GM23338 (cell line): ENCODE measurements around the gene ADRA2B. TPM values are rescaled to one million over a fixed set of nuclear protein-coding genes. Genes with fewer than 3 reads are reported as not detected.

Source experiments
- ATAC-seq: fragments of 200-7000 bp; cut with Tn5 transposase; 3 replicates; pipeline ENCODE4 v1.9.1; 2020
- DNase-seq: peaks from one replicate; pipeline ENCODE4 v3.0.0-alpha.2; 2015; ENCODE audit warnings: low spot score
- H2AFZ ChIP-seq: fragments of 200-600 bp; sonication (generic); 2 replicates; pipeline ENCODE4 v1.8.0; 2016; ENCODE audit warnings: antibody characterized with exemption, mild to moderate bottlenecking, moderate library complexity
- H3F3A ChIP-seq: fragments of 200-600 bp; sonication (generic); replicated peaks from 2 replicates; pipeline ENCODE4 v1.8.0; 2017; ENCODE audit warnings: antibody characterized with exemption, mixed run types, low read depth
- H3K27ac ChIP-seq: fragments of 200-600 bp; sonication (generic); 2 replicates; pipeline ENCODE4 v1.6.1; 2016; ENCODE audit warnings: low read depth
- H3K27me3 ChIP-seq: fragments of 200-600 bp; sonication (generic); 2 replicates; pipeline ENCODE4 v1.8.0; 2016; ENCODE audit warnings: mild to moderate bottlenecking, mixed run types, moderate library complexity; ENCODE audit not compliant: insufficient read depth
- H3K36me3 ChIP-seq: fragments of 200-600 bp; sonication (generic); 2 replicates; pipeline ENCODE4 v1.8.0; 2016; ENCODE audit warnings: mild to moderate bottlenecking; ENCODE audit not compliant: insufficient read depth
- H3K4me1 ChIP-seq: fragments of 200-600 bp; sonication (generic); 2 replicates; pipeline ENCODE4 v1.8.0; 2016; ENCODE audit warnings: mild to moderate bottlenecking, moderate library complexity; ENCODE audit not compliant: insufficient read depth
- H3K4me2 ChIP-seq: fragments of 200-600 bp; sonication (generic); 2 replicates; pipeline ENCODE4 v1.7.1; 2017; ENCODE audit warnings: mixed run types
- H3K4me3 ChIP-seq: fragments of 200-600 bp; sonication (generic); 2 replicates; pipeline ENCODE4 v1.6.1; 2016; ENCODE audit warnings: mixed run types
- H3K79me2 ChIP-seq: fragments of 200-600 bp; sonication (generic); replicated peaks from 2 replicates; pipeline ENCODE4 v1.8.0; 2017; ENCODE audit warnings: mild to moderate bottlenecking; ENCODE audit not compliant: insufficient read depth
- H3K9me2 ChIP-seq: fragments of 200-600 bp; sonication (generic); 2 replicates; pipeline ENCODE4 v1.8.0; 2017; ENCODE audit not compliant: insufficient read depth
- H4K20me1 ChIP-seq: fragments of 200-600 bp; sonication (generic); replicated peaks from 2 replicates; pipeline ENCODE4 v1.8.0; 2017; ENCODE audit warnings: mild to moderate bottlenecking; ENCODE audit not compliant: insufficient read depth
- H3K27ac Mint-ChIP-seq: 2 replicates; pipeline ENCODE4 v1.8.0; 2020; ENCODE audit warnings: inconsistent platforms, mild to moderate bottlenecking, moderate library complexity, mixed read lengths
- H3K27me3 Mint-ChIP-seq: 3 replicates; pipeline ENCODE4 v1.8.0; 2022; ENCODE audit warnings: low read depth, mild to moderate bottlenecking, moderate library complexity, mixed read lengths, inconsistent platforms; ENCODE audit not compliant: insufficient read depth, poor library complexity
- H3K36me3 Mint-ChIP-seq: 3 replicates; pipeline ENCODE4 v1.8.0; 2021; ENCODE audit warnings: low read depth, mild to moderate bottlenecking, inconsistent platforms, moderate library complexity, mixed read lengths
- H3K4me1 Mint-ChIP-seq: 3 replicates; pipeline ENCODE4 v1.8.0; 2020; ENCODE audit warnings: mild to moderate bottlenecking, inconsistent platforms, mixed read lengths
- H3K4me3 Mint-ChIP-seq: 3 replicates; pipeline ENCODE4 v1.8.0; 2021; ENCODE audit warnings: moderate library complexity, mild to moderate bottlenecking, inconsistent platforms, mixed read lengths
- H3K9me3 Mint-ChIP-seq: 3 replicates; pipeline ENCODE4 v1.8.0; 2020; ENCODE audit warnings: moderate library complexity, mild to moderate bottlenecking, inconsistent platforms, mixed read lengths
- CREB1 ChIP-seq: fragments of 250-450 bp; sonication (Bioruptor Pico); IDR thresholded peaks from 2 replicates; pipeline ENCODE4 v1.5.0; 2020; ENCODE audit warnings: low read depth, mild to moderate bottlenecking, moderate library complexity
- EZH2 ChIP-seq: fragments of 200-600 bp; sonication (generic); IDR thresholded peaks from one replicate; pipeline ENCODE4 v1.8.0; 2017; ENCODE audit warnings: antibody characterized with exemption, mild to moderate bottlenecking, low read depth; ENCODE audit not compliant: unreplicated experiment
- JUNB ChIP-seq: IDR thresholded peaks from one replicate; pipeline ENCODE4 v1.6.1; 2016; ENCODE audit warnings: antibody characterized with exemption; ENCODE audit not compliant: unreplicated experiment
- NANOG ChIP-seq: IDR thresholded peaks from 2 replicates; pipeline ENCODE4 v1.6.1; 2016; ENCODE audit warnings: antibody characterized with exemption, borderline replicate concordance
- POLR2AphosphoS5 ChIP-seq: IDR thresholded peaks from 2 replicates; pipeline ENCODE4 v1.6.1; 2016; ENCODE audit warnings: antibody characterized with exemption, low read depth
- REST ChIP-seq: IDR thresholded peaks from one replicate; pipeline ENCODE4 v1.6.1; 2018; ENCODE audit warnings: antibody characterized with exemption; ENCODE audit not compliant: unreplicated experiment
- STAT1 ChIP-seq: IDR thresholded peaks from one replicate; pipeline ENCODE4 v1.6.1; 2016; ENCODE audit warnings: antibody characterized with exemption; ENCODE audit not compliant: unreplicated experiment
- ZNF114 ChIP-seq: fragments of 250-450 bp; sonication (Bioruptor Pico); IDR thresholded peaks from 2 replicates; pipeline ENCODE4 v1.5.0; 2020; ENCODE audit warnings: mild to moderate bottlenecking, moderate library complexity
- ZNF331 ChIP-seq: fragments of 250-450 bp; sonication (Bioruptor Pico); IDR thresholded peaks from 2 replicates; pipeline ENCODE4 v1.5.0; 2020; ENCODE audit warnings: low read depth, mild to moderate bottlenecking, moderate library complexity
- ZNF462 ChIP-seq: fragments of 250-450 bp; sonication (Bioruptor Pico); IDR thresholded peaks from 2 replicates; pipeline ENCODE4 v1.5.0; 2020; ENCODE audit warnings: mild to moderate bottlenecking, moderate library complexity
- polyA plus RNA-seq: library from polyadenylated mRNA; unstranded; fragments of >200 nt; fragmentation: Nextera tagmentation; extraction: Ambion mirVana; gene quantifications from 2 replicates; pipeline ENCODE4 v1.2.1, GENCODE V29; 2016
- total RNA-seq: library from RNA; depleted of rRNA; stranded (reverse); fragments of >200 nt; shearing (Covaris generic); gene quantifications from 2 replicates; pipeline ENCODE4 v1.2.3, GENCODE V29; 2014

Gene ADRA2B
- total and polyA plus RNA-seq, 2 experiments from 2014 or later: 1.7 to 5.9 TPM

- Histone ChIP-seq H3K79me2 (no peaks in the 10 kb centered on the region), H3K27ac (no peak overlapping the region), H3K36me3 (no peaks in the 10 kb centered on the region), H3K9me2 (no peaks in the 10 kb centered on the region), H2AFZ (no peak overlapping the region), H4K20me1 (no peaks in the 10 kb centered on the region), H3K4me2 (no peak overlapping the region), H3K4me1 (peaks cover 3% of the 10 kb centered on the region; the same call in 1 of the 2 replicates), H3K4me3 (no peak overlapping the region), H3F3A (no peaks in the 10 kb centered on the region), H3K27me3 (peaks cover 8% of the 10 kb centered on the region)
- peaks cover 25% of the 10 kb centered on the region for H3K27me3 Mint-ChIP-seq
- ATAC-seq (no peak), DNase-seq (no peak)
- H3K36me3 Mint-ChIP-seq: no peaks in the 10 kb centered on the region; the same call in 2 of the 3 replicates
- H3K4me3 Mint-ChIP-seq: no peak overlapping the region
- TF ChIP-seq ZNF114 (CRISPR knock-in tag) (no peak), CREB1 (no peak), NANOG (no peak), POLR2AphosphoS5 (no peak), JUNB (no peak), EZH2 (no peak), ZNF331 (CRISPR knock-in tag) (no peak), REST (no peak)
- peaks cover 15% of the 10 kb centered on the region; the same call in 2 of the 3 replicates for H3K4me1 Mint-ChIP-seq
- H3K9me3 Mint-ChIP-seq: no peaks in the 10 kb centered on the region
- no peak overlapping the region for H3K27ac Mint-ChIP-seq
Observed at GRCh38 chr2:96122391-96122790, 6.0 kb upstream of the ADRA2B start.

GRCh38 chr2:96121414-96121813 is 5.0 kb upstream of the ADRA2B start:
- Mint-ChIP-seq H3K4me3 (no peak overlapping the region), H3K27me3 (peaks cover 24% of the 10 kb centered on the region), H3K27ac (no peak overlapping the region), H3K36me3 (no peaks in the 10 kb centered on the region; the same call in 2 of the 3 replicates), H3K4me1 (peaks cover 18% of the 10 kb centered on the region; the same call in 2 of the 3 replicates), H3K9me3 (no peaks in the 10 kb centered on the region)
- H2AFZ ChIP-seq: no peak overlapping the region
- ATAC-seq: no peak
- no peaks in the 10 kb centered on the region for H3K36me3 ChIP-seq
- no peak for DNase-seq
- no peaks in the 10 kb centered on the region for H3K9me2 ChIP-seq
- no peaks in the 10 kb centered on the region for H4K20me1 ChIP-seq
- no peak overlapping the region for H3K27ac ChIP-seq
- H3K27me3 ChIP-seq: peaks cover 12% of the 10 kb centered on the region
- H3K4me1 ChIP-seq: peaks cover 6% of the 10 kb centered on the region; the same call in 1 of the 2 replicates
- no peaks in the 10 kb centered on the region for H3K79me2 ChIP-seq
- H3K4me3 ChIP-seq: no peak overlapping the region
- no peak overlapping the region for H3K4me2 ChIP-seq
- H3F3A ChIP-seq: no peaks in the 10 kb centered on the region
- TF ChIP-seq STAT1: no peak
- no peak for TF ChIP-seq ZNF331 (CRISPR knock-in tag)
- no peak for TF ChIP-seq ZNF462 (CRISPR knock-in tag)
- TF ChIP-seq JUNB: no peak
- no peak for TF ChIP-seq POLR2AphosphoS5
